Spleen (tissue), 11 donors: ENCODE results near the gene ARID3B. TPM values are rescaled to one million over a fixed set of nuclear protein-coding genes. Genes with fewer than 3 reads are reported as not detected.

Experiments used
- DNase-seq: peaks from one replicate; pipeline ENCODE4 v3.0.0-alpha.2; 2020
- H3K27ac ChIP-seq, 8 donors: fragments of 200-600 bp; sonication (generic) in 7 of 8; 1 replicate in 4 of 8; 2 replicates in 4 of 8; pipeline versions ENCODE4 v1.5.0 to v1.8.0; 2016 to 2021; ENCODE audit warnings: inconsistent platforms in 4 of 8, mild to moderate bottlenecking in 4 of 8, moderate library complexity in 1 of 8
- H3K27me3 ChIP-seq, 7 donors: fragments of 200-600 bp; sonication (generic) in 6 of 7; replicated peaks in 1 of 7; 1 replicate in 4 of 7; 2 replicates in 3 of 7; pipeline versions ENCODE4 v1.5.0 to v1.8.0; 2016 to 2021; ENCODE audit warnings: inconsistent platforms in 3 of 7, mild to moderate bottlenecking in 1 of 7
- H3K36me3 ChIP-seq, 6 donors: fragments of 200-600 bp; sonication (generic) in 5 of 6; 1 replicate in 4 of 6; 2 replicates in 2 of 6; pipeline versions ENCODE4 v1.5.0 to v1.8.0; 2016 to 2021; ENCODE audit warnings: inconsistent platforms in 2 of 6
- H3K4me1 ChIP-seq, 6 donors: fragments of 200-600 bp; sonication (generic) in 5 of 6; 1 replicate in 3 of 6; 2 replicates in 3 of 6; pipeline versions ENCODE4 v1.5.0 to v1.8.0; 2016 to 2021; ENCODE audit warnings: inconsistent platforms in 3 of 6
- H3K4me3 ChIP-seq, 8 donors: fragments of 200-600 bp; sonication (generic) in 7 of 8; 1 replicate in 4 of 8; 2 replicates in 4 of 8; pipeline versions ENCODE4 v1.5.0 to v1.8.0; 2016 to 2021; ENCODE audit warnings: inconsistent platforms in 4 of 8, mild to moderate bottlenecking in 4 of 8, moderate library complexity in 2 of 8
- H3K9me3 ChIP-seq, 8 donors: fragments of 200-600 bp; sonication (generic) in 7 of 8; 1 replicate in 4 of 8; 2 replicates in 4 of 8; pipeline versions ENCODE4 v1.5.0 to v1.8.0; 2016 to 2021; ENCODE audit warnings: inconsistent platforms in 4 of 8
- CTCF ChIP-seq, 11 experiments: fragments of 200-600 bp in 7 of 11; fragments of 450-650 bp in 4 of 11; sonication (generic) in 4 of 11; IDR thresholded peaks in 8 of 11; conservative IDR thresholded peaks in 3 of 11; 1 replicate in 7 of 11; 2 replicates in 4 of 11; pipeline versions ENCODE4 v1.4.0 to v1.8.0; 2016 to 2021; ENCODE audit warnings: antibody characterized with exemption in 11 of 11, inconsistent platforms in 4 of 11, mild to moderate bottlenecking in 1 of 11
- POLR2A ChIP-seq, 3 donors: fragments of 450-650 bp; IDR thresholded peaks; one replicate each; pipeline ENCODE4 v1.5.1; 2017; ENCODE audit warnings: antibody characterized with exemption in 3 of 3, mild to moderate bottlenecking in 1 of 3
- POLR2AphosphoS5 ChIP-seq, 3 donors: sonication (generic); formaldehyde crosslinking; IDR thresholded peaks; one replicate each; pipeline ENCODE4 v1.5.1; 2017; ENCODE audit warnings: antibody characterized with exemption in 3 of 3
- WGBS, 5 donors: extraction: QIAGEN DNeasy Blood & Tissue Kit in 3 of 5; methylation state at CpG; one replicate each; pipeline versions ENCODE4 v1.1.5 to v1.1.7; 2013 to 2018; 5-methylcytosine and 5-hydroxymethylcytosine counted together
- intact Hi-C: fragments of 100-400 bp; cut with DNase I; formaldehyde crosslinking; loops from one replicate; pipeline ENCODE4 v1.15.0; 2023; ENCODE audit warnings: low total_unique reads
- polyA plus RNA-seq, 3 donors: library from polyadenylated mRNA; stranded (reverse); fragments of 200-250 nt; gene quantifications; one replicate each; pipeline ENCODE4 v1.2.1, GENCODE V29; 2013
- total RNA-seq, 7 donors: library from RNA; depleted of rRNA in 3 of 7; stranded (reverse); fragments of >200 nt in 3 of 7; fragmentation: NEBNext Ultra II Directional in 4 of 7; extraction: Animal tissue kit (Norgen Biotek cat#: 25700) in 4 of 7; gene quantifications; one replicate each; pipeline versions ENCODE4 v1.1.0 to v1.2.1, GENCODE V29; 2016 to 2021
- donor health status: healthy with polysubstance abuse.
- donor health status: DM: no; HTN: no; CAD: no; lungs with moderate emphysema.
- donor health status: DM: no; HTN: no; CAD: no.
- donor health status: Bipolar disorder and iron deficiency.
- donor health status: healthy.
- donor health status: DM: no; HTN: no; CAD: no.
- donor health status: DM: yes; HTN: yes; CAD: no.

ARID3B gene
- total and polyA plus RNA-seq, 10 donors = 3.5 to 25.2 (median 15.6) TPM

GRCh38 chr15:74621546-74621920 lies 80.5 kb downstream of the ARID3B start:
- H3K36me3 ChIP-seq = peaks cover 4 to 93% (median 81%) of the 10 kb centered on the region in 6 donors
- DNase-seq = peak; percentile 78
- no peaks in the 10 kb centered on the region for H3K27me3 ChIP-seq
- TF ChIP-seq CTCF (IDR thresholded peaks at IDR 0.05 in 8 of 11, conservative IDR thresholded peaks at IDR 0.05 in 3 of 11) (no peak), POLR2A (IDR thresholded peaks at IDR 0.05) (no peak), POLR2AphosphoS5 (IDR thresholded peaks at IDR 0.05) (no peak)
- WGBS, 5 donors = 84 to 94% (median 88%) methylated on average over 9 to 16 of the region's 16 CpGs
- H3K4me1 ChIP-seq = peaks cover 22 to 88% (median 51%) of the 10 kb centered on the region in 6 donors
- no peak overlapping the region for H3K4me3 ChIP-seq
- intact Hi-C loops = no loop called here
- H3K9me3 ChIP-seq = no peaks in the 10 kb centered on the region
- H3K27ac ChIP-seq = peak overlapping the region in 3 of 8 donors; percentile 9 to 35 (median 16)

GRCh38 chr15:74621936-74622335 lies 80.9 kb downstream of the ARID3B start:
- TF ChIP-seq POLR2AphosphoS5 (IDR thresholded peaks at IDR 0.05) = no peak
- TF ChIP-seq POLR2A (IDR thresholded peaks at IDR 0.05) = no peak
- TF ChIP-seq CTCF (IDR thresholded peaks at IDR 0.05 in 8 of 11, conservative IDR thresholded peaks at IDR 0.05 in 3 of 11) = no peak
- intact Hi-C loops = no loop called here
- WGBS, 5 donors = 93 to 97% (median 94%) methylated on average over 21 of the region's 21 CpGs
- peaks cover 22 to 88% (median 51%) of the 10 kb centered on the region in 6 donors for H3K4me1 ChIP-seq
- no peak overlapping the region for H3K27ac ChIP-seq
- no peaks in the 10 kb centered on the region for H3K27me3 ChIP-seq
- peaks cover 4 to 97% (median 85%) of the 10 kb centered on the region in 6 donors for H3K36me3 ChIP-seq
- H3K9me3 ChIP-seq = no peaks in the 10 kb centered on the region
- DNase-seq = peak; percentile 73
- no peak overlapping the region for H3K4me3 ChIP-seq

GRCh38 chr15:74622758-74623157 lies 81.7 kb downstream of the ARID3B start:
- Histone ChIP-seq H3K9me3 (no peaks in the 10 kb centered on the region), H3K27me3 (no peaks in the 10 kb centered on the region), H3K4me1 (peaks cover 20 to 88% (median 50%) of the 10 kb centered on the region in 6 donors), H3K27ac (no peak overlapping the region), H3K4me3 (no peak overlapping the region), H3K36me3 (peaks cover 4 to 100% (median 93%) of the 10 kb centered on the region in 6 donors)
- WGBS, 5 donors = 86 to 93% (median 90%) methylated on average over 3 of the region's 3 CpGs
- intact Hi-C loops = no loop called here
- no peak for TF ChIP-seq POLR2AphosphoS5 (IDR thresholded peaks at IDR 0.05)
- no peak for TF ChIP-seq POLR2A (IDR thresholded peaks at IDR 0.05)
- TF ChIP-seq CTCF (IDR thresholded peaks at IDR 0.05 in 8 of 11, conservative IDR thresholded peaks at IDR 0.05 in 3 of 11) = no peak
- DNase-seq = peak; percentile 29

- DNase-seq = peak; percentile 58
- 79 to 94% (median 92%) methylated on average over 4 to 7 of the region's 7 CpGs for WGBS, 5 donors
- no peaks in the 10 kb centered on the region for H3K27me3 ChIP-seq
- peaks cover 17 to 88% (median 51%) of the 10 kb centered on the region in 6 donors for H3K4me1 ChIP-seq
- intact Hi-C loops = no loop called here
- H3K9me3 ChIP-seq = no peaks in the 10 kb centered on the region
- TF ChIP-seq POLR2AphosphoS5 (IDR thresholded peaks at IDR 0.05) (no peak), CTCF (IDR thresholded peaks at IDR 0.05 in 8 of 11, conservative IDR thresholded peaks at IDR 0.05 in 3 of 11) (no peak), POLR2A (IDR thresholded peaks at IDR 0.05) (no peak)
- peak overlapping the region in 1 of 8 donors; percentile 81 for H3K27ac ChIP-seq
- no peak overlapping the region for H3K4me3 ChIP-seq
- peaks cover 4 to 100% (median 100%) of the 10 kb centered on the region in 6 donors for H3K36me3 ChIP-seq
Measured at GRCh38 chr15:74624020-74624602, 83.1 kb downstream of the ARID3B start.
